Prostate gland (tissue), 2 donors: ENCODE data around the gene PIH1D1. TPM values are rescaled to one million over a fixed set of nuclear protein-coding genes. Genes with fewer than 3 reads are reported as not detected.

Experiments
- DNase-seq: peaks from one replicate; pipeline ENCODE4 v3.0.0-alpha.2; 2019; ENCODE audit warnings: low spot score
- H3K27ac ChIP-seq, 2 donors: fragments of 200-600 bp; sonication (generic); 2 replicates each; pipeline ENCODE4 v1.5.1; 2017 to 2019
- H3K27me3 ChIP-seq: fragments of 200-600 bp; sonication (generic); replicated peaks from 2 replicates; pipeline ENCODE4 v1.5.1; 2019; ENCODE audit not compliant: insufficient read depth
- H3K36me3 ChIP-seq, 2 donors: fragments of 200-600 bp; sonication (generic); 1 replicate in 1 of 2; 2 replicates in 1 of 2; pipeline versions ENCODE4 v1.5.1 to v1.8.1; 2017 to 2019
- H3K4me1 ChIP-seq: fragments of 200-600 bp; sonication (generic); replicated peaks from 2 replicates; pipeline ENCODE4 v1.5.1; 2019
- H3K4me3 ChIP-seq, 2 donors: fragments of 200-600 bp; sonication (generic); 2 replicates each; pipeline ENCODE4 v1.5.1; 2017 to 2019
- H3K9me3 ChIP-seq: fragments of 200-600 bp; sonication (generic); 2 replicates; pipeline ENCODE4 v1.5.1; 2017
- CTCF ChIP-seq, 4 experiments: fragments of 200-600 bp in 2 of 4; fragments of 450-650 bp in 2 of 4; sonication (generic) in 2 of 4; IDR thresholded peaks; 1 replicate in 3 of 4; 2 replicates in 1 of 4; pipeline ENCODE4 v1.5.1; 2016 to 2019; ENCODE audit warnings: antibody characterized with exemption in 4 of 4, mild to moderate bottlenecking in 2 of 4, moderate library complexity in 2 of 4
- POLR2A ChIP-seq: fragments of 450-650 bp; IDR thresholded peaks from one replicate; pipeline ENCODE4 v1.6.1; 2016; ENCODE audit warnings: antibody characterized with exemption, mild to moderate bottlenecking
- POLR2AphosphoS5 ChIP-seq: sonication (generic); formaldehyde crosslinking; IDR thresholded peaks from one replicate; pipeline ENCODE4 v1.6.1; 2017; ENCODE audit warnings: antibody characterized with exemption
- WGBS: methylation state at CpG from one replicate; pipeline ENCODE4 v1.1.5; 2018; 5-methylcytosine and 5-hydroxymethylcytosine counted together
- intact Hi-C: fragments of 100-400 bp; cut with DNase I; formaldehyde crosslinking; loops from one replicate; pipeline ENCODE4 v1.14.2; 2022
- total RNA-seq, 2 donors: library from RNA; depleted of rRNA; stranded (reverse); fragments of >200 nt; gene quantifications; one replicate each; pipeline ENCODE4 v1.1.0, GENCODE V29; 2016

PIH1D1 gene
- total RNA-seq, 2 donors from 2014 or later, result 93.0 to 123 TPM

- 33% methylated on average over 7 of the region's 7 CpGs for WGBS
- no peak overlapping the region for H3K27ac ChIP-seq
- H3K4me1 ChIP-seq, result no peaks in the 10 kb centered on the region
- no peak for DNase-seq
- peaks cover 20% of the 10 kb centered on the region for H3K27me3 ChIP-seq
- intact Hi-C loops, result no loop called here
- no peaks in the 10 kb centered on the region for H3K9me3 ChIP-seq
- no peaks in the 10 kb centered on the region for H3K36me3 ChIP-seq
- no peak for TF ChIP-seq CTCF (IDR thresholded peaks at IDR 0.05)
- no peak for TF ChIP-seq POLR2A
- no peak for TF ChIP-seq POLR2AphosphoS5
- no peak overlapping the region for H3K4me3 ChIP-seq
Observed at GRCh38 chr19:49417088-49417487, 34.5 kb downstream of the PIH1D1 start.

GRCh38 chr19:49415810-49416200 lies 35.8 kb downstream of the PIH1D1 start:
- no peak for TF ChIP-seq POLR2A
- TF ChIP-seq CTCF (IDR thresholded peaks at IDR 0.05), result no peak
- no peak for TF ChIP-seq POLR2AphosphoS5
- Histone ChIP-seq H3K27ac (no peak overlapping the region), H3K4me1 (no peaks in the 10 kb centered on the region), H3K36me3 (no peaks in the 10 kb centered on the region), H3K27me3 (peaks cover 13% of the 10 kb centered on the region), H3K4me3 (no peak overlapping the region), H3K9me3 (no peaks in the 10 kb centered on the region)
- no peak for DNase-seq
- WGBS, result 81% methylated on average over 2 of the region's 2 CpGs
- intact Hi-C loops, result no loop called here

- no peaks in the 10 kb centered on the region for H3K9me3 ChIP-seq
- WGBS, result 60% methylated on average over 15 of the region's 15 CpGs
- no peaks in the 10 kb centered on the region for H3K36me3 ChIP-seq
- no peaks in the 10 kb centered on the region for H3K4me1 ChIP-seq
- H3K27me3 ChIP-seq, result peaks cover 8% of the 10 kb centered on the region
- TF ChIP-seq CTCF (IDR thresholded peaks at IDR 0.05) (no peak), POLR2A (no peak), POLR2AphosphoS5 (no peak)
- no peak overlapping the region for H3K4me3 ChIP-seq
- no peak overlapping the region for H3K27ac ChIP-seq
- DNase-seq, result no peak
- intact Hi-C loops, result no loop called here
Observed at GRCh38 chr19:49415102-49415809, 36.4 kb downstream of the PIH1D1 start.

GRCh38 chr19:49414256-49414655 lies 37.4 kb downstream of the PIH1D1 start:
- Histone ChIP-seq H3K36me3 (no peaks in the 10 kb centered on the region), H3K4me3 (no peak overlapping the region), H3K9me3 (no peaks in the 10 kb centered on the region), H3K27ac (no peak overlapping the region), H3K27me3 (peaks cover 3% of the 10 kb centered on the region), H3K4me1 (no peaks in the 10 kb centered on the region)
- 96% methylated on average over 3 of the region's 3 CpGs for WGBS
- TF ChIP-seq CTCF (IDR thresholded peaks at IDR 0.05), result no peak
- no peak for TF ChIP-seq POLR2A
- TF ChIP-seq POLR2AphosphoS5, result no peak
- intact Hi-C loops, result no loop called here
- DNase-seq, result no peak

GRCh38 chr19:49413348-49413747 lies 38.3 kb downstream of the PIH1D1 start:
- H3K4me3 ChIP-seq, result no peak overlapping the region
- no peak for TF ChIP-seq POLR2AphosphoS5
- no peak for TF ChIP-seq CTCF (IDR thresholded peaks at IDR 0.05)
- TF ChIP-seq POLR2A, result no peak
- no peak for DNase-seq
- 62% methylated on average over 7 of the region's 9 CpGs for WGBS
- no peaks in the 10 kb centered on the region for H3K27me3 ChIP-seq
- H3K4me1 ChIP-seq, result no peaks in the 10 kb centered on the region
- H3K9me3 ChIP-seq, result no peaks in the 10 kb centered on the region
- intact Hi-C loops, result no loop called here
- no peaks in the 10 kb centered on the region for H3K36me3 ChIP-seq
- no peak overlapping the region for H3K27ac ChIP-seq
